ENCODE measurements around the gene ASCC1.
A peak's percentile ranks its signal among the peaks of the same experiment; 100 is the strongest.

ASCC1 gene

DNA sequence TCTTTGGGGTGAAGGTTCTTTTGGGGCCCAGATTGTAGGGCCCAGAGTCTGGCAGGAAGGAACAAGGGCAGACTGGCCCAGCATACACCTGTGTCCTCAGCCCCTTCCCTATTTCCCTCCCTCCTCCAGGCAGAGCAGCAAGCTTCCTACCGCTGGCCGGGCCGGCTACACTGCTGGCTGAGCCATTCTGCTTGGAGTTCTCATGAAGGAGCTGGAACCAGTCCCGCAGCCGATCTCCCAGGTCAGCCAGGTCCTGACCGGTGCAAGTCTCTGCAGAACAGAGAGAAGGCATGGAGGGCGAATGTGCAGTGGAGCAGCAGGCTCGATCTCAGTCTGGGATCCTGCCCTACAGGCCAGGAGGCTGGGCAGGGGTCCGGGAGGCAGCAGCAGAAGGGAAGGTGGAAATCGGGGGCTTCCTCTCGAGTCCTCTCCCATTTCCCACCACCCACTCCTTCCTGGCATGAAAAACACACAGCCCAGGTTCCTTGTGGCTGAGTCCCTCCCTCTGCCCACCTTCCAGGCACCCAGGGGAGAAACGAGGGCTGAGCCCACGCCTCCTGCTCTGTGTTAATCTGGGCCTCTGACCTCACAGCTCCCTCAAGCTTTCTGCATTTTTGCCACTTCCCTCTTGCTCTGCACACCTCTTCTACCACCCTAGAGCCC lies 148.5 kb downstream of the ASCC1 start:
- H3K4me1 ChIP-seq (ENCODE audit: insufficient read depth, low read length) = peaks cover 9% of the 10 kb centered on the region; the same call in 1 of the 2 replicates
- 0 out of 2 replicates have a peak overlapping the region, but pooled peaks have one; percentile 0 for H3K27ac ChIP-seq (ENCODE audit: low read length)
- H3K9ac ChIP-seq (ENCODE audit: low read depth, low read length) = no peak overlapping the region

DNA sequence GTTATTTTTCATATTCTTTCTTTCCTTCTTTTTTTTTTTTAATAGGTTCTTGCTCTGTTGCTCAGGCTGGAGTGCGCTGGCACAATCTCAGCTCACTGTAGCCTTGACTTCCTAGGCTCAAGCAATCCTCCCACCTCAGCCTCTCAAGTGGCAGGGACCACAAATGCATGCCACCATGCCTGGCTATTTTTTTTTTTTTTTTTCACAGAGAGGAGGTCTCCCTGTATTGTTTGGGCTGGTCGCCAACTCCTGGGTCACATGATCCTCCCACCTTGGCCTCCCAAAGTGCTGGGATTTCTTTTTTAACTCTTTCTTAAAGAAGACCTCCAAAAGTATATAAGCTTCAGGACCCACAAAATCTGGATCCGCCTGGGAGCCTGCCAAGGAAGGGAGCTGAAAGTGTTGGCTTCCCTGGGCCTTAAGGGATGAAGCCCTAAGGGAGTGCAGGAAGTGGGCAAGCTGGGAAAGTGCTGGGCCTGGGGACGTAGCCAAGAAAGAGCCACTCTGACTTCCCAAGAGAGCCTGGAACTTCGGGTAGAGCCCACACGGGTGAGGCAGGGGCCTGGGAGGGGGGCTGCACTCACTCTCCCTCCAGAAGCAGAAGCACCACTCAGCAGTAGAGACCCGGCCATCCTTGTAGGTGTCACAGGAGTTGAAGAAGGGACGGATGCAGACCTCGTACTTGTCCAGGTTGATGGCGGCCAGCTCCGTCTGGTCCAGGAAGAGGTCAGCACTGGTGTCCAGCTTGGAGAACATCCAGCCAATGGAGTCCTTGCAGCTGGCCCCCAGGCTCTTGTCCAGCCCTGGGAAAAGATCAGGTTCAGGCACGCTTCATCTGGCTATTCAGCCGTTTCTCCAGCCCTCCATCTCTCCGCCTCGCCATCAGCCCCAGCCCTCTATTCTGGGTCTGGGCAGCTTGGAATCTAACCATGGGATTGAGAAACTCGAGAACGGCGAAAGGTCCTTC lies 149.5 kb downstream of the ASCC1 start:
- DNase-seq = no peak
- Histone ChIP-seq H2AFZ (ENCODE audit: low read depth, low read length) (no peak overlapping the region), H4K20me1 (ENCODE audit: insufficient read depth, low read length) (no peaks in the 10 kb centered on the region), H3K9me3 (ENCODE audit: insufficient read depth, low read length, severe bottlenecking) (no peaks in the 10 kb centered on the region), H3K4me2 (ENCODE audit: insufficient read depth, low read length) (no peak overlapping the region), H3K4me3 (ENCODE audit: low read depth in 1 of 2, low read length in 2 of 2) (no peak overlapping the region), H3K27ac (ENCODE audit: low read length) (no peak overlapping the region), H3K9ac (ENCODE audit: low read depth, low read length) (no peak overlapping the region), H3K36me3 (ENCODE audit: insufficient read depth, low read length) (no peaks in the 10 kb centered on the region), H3K4me1 (ENCODE audit: insufficient read depth, low read length) (peaks cover 9% of the 10 kb centered on the region; the same call in 1 of the 2 replicates), H3K27me3 (ENCODE audit: insufficient read depth, low read length, poor library complexity) (no peaks in the 10 kb centered on the region), H3K79me2 (ENCODE audit: insufficient read depth, low read length) (no peaks in the 10 kb centered on the region)
- no peak for TF ChIP-seq EZH2 (IDR thresholded peaks at IDR 0.05; ENCODE audit: borderline replicate concordance, low read depth, low read length, severe bottlenecking)
- TF ChIP-seq, protein P1, sequence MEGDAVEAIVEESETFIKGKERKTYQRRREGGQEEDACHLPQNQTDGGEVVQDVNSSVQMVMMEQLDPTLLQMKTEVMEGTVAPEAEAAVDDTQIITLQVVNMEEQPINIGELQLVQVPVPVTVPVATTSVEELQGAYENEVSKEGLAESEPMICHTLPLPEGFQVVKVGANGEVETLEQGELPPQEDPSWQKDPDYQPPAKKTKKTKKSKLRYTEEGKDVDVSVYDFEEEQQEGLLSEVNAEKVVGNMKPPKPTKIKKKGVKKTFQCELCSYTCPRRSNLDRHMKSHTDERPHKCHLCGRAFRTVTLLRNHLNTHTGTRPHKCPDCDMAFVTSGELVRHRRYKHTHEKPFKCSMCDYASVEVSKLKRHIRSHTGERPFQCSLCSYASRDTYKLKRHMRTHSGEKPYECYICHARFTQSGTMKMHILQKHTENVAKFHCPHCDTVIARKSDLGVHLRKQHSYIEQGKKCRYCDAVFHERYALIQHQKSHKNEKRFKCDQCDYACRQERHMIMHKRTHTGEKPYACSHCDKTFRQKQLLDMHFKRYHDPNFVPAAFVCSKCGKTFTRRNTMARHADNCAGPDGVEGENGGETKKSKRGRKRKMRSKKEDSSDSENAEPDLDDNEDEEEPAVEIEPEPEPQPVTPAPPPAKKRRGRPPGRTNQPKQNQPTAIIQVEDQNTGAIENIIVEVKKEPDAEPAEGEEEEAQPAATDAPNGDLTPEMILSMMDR (IDR thresholded peaks at IDR 0.05; ENCODE audit: borderline replicate concordance, extremely low read depth, low read length, poor library complexity, severe bottlenecking) = no peak
- no peak for ATAC-seq (ENCODE audit: insufficient read depth, low read depth)

More for the DNA sequence above, 148.5 kb downstream of the ASCC1 start:
- no peaks in the 10 kb centered on the region for H4K20me1 ChIP-seq (ENCODE audit: insufficient read depth, low read length)
- no peak for TF ChIP-seq EZH2 (IDR thresholded peaks at IDR 0.05; ENCODE audit: borderline replicate concordance, low read depth, low read length, severe bottlenecking)
- TF ChIP-seq, protein P1 (IDR thresholded peaks at IDR 0.05; ENCODE audit: borderline replicate concordance, extremely low read depth, low read length, poor library complexity, severe bottlenecking) = no peak
- DNase-seq (no peak), ATAC-seq (ENCODE audit: insufficient read depth, low read depth) (no peak)
- no peak overlapping the region for H3K4me2 ChIP-seq (ENCODE audit: insufficient read depth, low read length)
- H3K9me3 ChIP-seq (ENCODE audit: insufficient read depth, low read length, severe bottlenecking) = no peaks in the 10 kb centered on the region
- H3K79me2 ChIP-seq (ENCODE audit: insufficient read depth, low read length) = no peaks in the 10 kb centered on the region
- H3K27me3 ChIP-seq (ENCODE audit: insufficient read depth, low read length, poor library complexity) = no peaks in the 10 kb centered on the region
- no peak overlapping the region for H2AFZ ChIP-seq (ENCODE audit: low read depth, low read length)
- H3K36me3 ChIP-seq (ENCODE audit: insufficient read depth, low read length) = no peaks in the 10 kb centered on the region
- H3K4me3 ChIP-seq (ENCODE audit: low read depth in 1 of 2, low read length in 2 of 2) = no peak overlapping the region

DNA sequence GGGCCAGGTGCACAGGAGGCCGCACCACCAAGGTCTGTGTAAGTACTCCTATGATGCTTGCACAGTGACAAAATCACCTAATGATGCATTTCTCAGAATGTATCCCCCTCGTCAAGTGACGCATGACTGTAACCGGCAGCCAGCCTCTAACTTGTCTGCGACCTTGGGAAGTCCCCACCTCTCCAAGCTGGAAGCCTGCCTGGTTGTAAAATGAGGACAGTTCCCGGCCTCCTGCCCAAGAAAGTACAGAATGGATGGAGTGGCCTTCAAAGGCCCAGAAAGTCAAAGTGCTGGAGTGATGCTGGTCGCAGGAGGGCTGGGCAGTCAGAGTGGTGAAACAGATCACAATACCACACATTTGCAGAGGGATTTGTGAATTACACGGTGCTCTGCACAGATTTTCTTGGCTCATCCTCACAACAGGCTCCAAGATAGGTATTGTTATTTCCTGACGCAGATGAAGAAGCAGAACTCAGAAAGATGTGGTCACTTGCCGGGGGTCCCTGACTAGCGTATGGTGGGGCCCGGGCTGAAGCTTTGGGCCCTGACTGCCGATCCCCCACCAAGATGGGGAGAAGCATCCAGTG lies 150.5 kb downstream of the ASCC1 start:
- H4K20me1 ChIP-seq (ENCODE audit: insufficient read depth, low read length) = no peaks in the 10 kb centered on the region
- no peaks in the 10 kb centered on the region for H3K27me3 ChIP-seq (ENCODE audit: insufficient read depth, low read length, poor library complexity)
- no peak overlapping the region for H3K4me3 ChIP-seq (ENCODE audit: low read depth in 1 of 2, low read length in 2 of 2)
- H3K9ac ChIP-seq (ENCODE audit: low read depth, low read length) = no peak overlapping the region
- H3K9me3 ChIP-seq (ENCODE audit: insufficient read depth, low read length, severe bottlenecking) = no peaks in the 10 kb centered on the region
- H3K4me2 ChIP-seq (ENCODE audit: insufficient read depth, low read length) = no peak overlapping the region
- ATAC-seq (ENCODE audit: insufficient read depth, low read depth) (no peak), DNase-seq (no peak)
- no peak overlapping the region for H3K27ac ChIP-seq (ENCODE audit: low read length)
- no peak overlapping the region for H2AFZ ChIP-seq (ENCODE audit: low read depth, low read length)
- H3K4me1 ChIP-seq (ENCODE audit: insufficient read depth, low read length) = peaks cover 7% of the 10 kb centered on the region; the same call in 1 of the 2 replicates
- no peaks in the 10 kb centered on the region for H3K79me2 ChIP-seq (ENCODE audit: insufficient read depth, low read length)
- TF ChIP-seq, protein P1 (IDR thresholded peaks at IDR 0.05; ENCODE audit: borderline replicate concordance, extremely low read depth, low read length, poor library complexity, severe bottlenecking) = no peak
- no peak for TF ChIP-seq EZH2 (IDR thresholded peaks at IDR 0.05; ENCODE audit: borderline replicate concordance, low read depth, low read length, severe bottlenecking)
- no peaks in the 10 kb centered on the region for H3K36me3 ChIP-seq (ENCODE audit: insufficient read depth, low read length)

Data from DND-41 (cell line).